OCI-LY7 (cell line): ENCODE data around the gene BPIFB4.

Source experiments
- EZH2phosphoT487 ChIP-seq: fragments of 200-600 bp; sonication (generic); IDR thresholded peaks from 2 replicates; pipeline ENCODE4 v1.6.1; 2018; ENCODE audit warnings: low read depth, borderline replicate concordance, mild to moderate bottlenecking, mixed run types, antibody characterized with exemption, low read length, moderate library complexity, mixed read lengths
- TF ChIP-seq, protein P1 (sequence below): fragments of 200-600 bp; sonication (generic); conservative IDR thresholded peaks from 2 replicates; pipeline ENCODE4 v1.5.1; 2014; ENCODE audit warnings: mild to moderate bottlenecking, antibody characterized with exemption, low read length, moderate library complexity, mixed read lengths

DNA sequence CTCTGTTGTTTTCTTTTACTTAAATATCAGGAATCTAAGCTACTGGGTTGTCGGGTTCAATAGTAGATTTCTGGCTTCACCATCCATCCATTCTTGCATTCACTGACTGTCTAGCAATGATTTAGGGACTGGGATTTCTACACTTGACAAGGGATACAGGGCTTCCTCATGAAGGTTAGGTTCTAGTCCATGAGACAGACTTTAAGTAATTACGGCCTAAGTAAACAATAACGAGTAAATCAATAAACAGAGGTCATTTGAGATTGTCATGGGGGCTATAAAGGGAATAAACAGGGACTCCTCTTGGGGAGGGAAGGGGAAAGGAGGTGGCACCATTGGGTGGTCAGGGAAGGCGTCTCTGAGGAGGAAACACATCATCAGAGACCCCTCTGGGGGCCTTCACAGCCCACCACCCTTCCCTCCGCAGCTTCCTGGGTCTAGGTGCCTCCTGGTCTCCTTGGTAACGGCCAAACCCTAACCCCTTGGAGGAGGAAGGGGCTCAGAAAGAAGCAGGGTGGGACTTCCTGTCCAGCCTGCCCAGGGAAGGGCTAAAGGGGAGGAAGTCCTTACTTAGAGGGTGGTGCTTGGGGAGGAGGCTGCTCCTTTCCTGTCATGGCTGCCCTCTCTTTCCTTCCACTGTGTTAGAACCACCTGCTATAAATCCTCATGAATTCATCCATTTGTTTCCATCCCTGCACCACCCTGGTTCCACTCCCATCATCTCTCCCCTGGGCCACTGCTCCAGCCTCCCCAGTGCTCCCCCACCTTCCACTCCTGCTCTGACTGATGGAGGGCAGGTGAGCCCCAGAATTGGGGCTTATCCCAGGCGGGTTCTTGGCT is 33.3 kb downstream of the BPIFB4 start:
- TF ChIP-seq, protein P1, sequence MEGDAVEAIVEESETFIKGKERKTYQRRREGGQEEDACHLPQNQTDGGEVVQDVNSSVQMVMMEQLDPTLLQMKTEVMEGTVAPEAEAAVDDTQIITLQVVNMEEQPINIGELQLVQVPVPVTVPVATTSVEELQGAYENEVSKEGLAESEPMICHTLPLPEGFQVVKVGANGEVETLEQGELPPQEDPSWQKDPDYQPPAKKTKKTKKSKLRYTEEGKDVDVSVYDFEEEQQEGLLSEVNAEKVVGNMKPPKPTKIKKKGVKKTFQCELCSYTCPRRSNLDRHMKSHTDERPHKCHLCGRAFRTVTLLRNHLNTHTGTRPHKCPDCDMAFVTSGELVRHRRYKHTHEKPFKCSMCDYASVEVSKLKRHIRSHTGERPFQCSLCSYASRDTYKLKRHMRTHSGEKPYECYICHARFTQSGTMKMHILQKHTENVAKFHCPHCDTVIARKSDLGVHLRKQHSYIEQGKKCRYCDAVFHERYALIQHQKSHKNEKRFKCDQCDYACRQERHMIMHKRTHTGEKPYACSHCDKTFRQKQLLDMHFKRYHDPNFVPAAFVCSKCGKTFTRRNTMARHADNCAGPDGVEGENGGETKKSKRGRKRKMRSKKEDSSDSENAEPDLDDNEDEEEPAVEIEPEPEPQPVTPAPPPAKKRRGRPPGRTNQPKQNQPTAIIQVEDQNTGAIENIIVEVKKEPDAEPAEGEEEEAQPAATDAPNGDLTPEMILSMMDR, result no peak
- no peak for TF ChIP-seq EZH2phosphoT487
